IPS-11a (cell line): ENCODE results near the gene TRRAP.

Experiments used
- H3K4me3 ChIP-seq: one replicate; pipeline ENCODE4 v1.5.1; 2013; ENCODE audit warnings: low read depth, low read length, control low read depth

The TRRAP gene

DNA sequence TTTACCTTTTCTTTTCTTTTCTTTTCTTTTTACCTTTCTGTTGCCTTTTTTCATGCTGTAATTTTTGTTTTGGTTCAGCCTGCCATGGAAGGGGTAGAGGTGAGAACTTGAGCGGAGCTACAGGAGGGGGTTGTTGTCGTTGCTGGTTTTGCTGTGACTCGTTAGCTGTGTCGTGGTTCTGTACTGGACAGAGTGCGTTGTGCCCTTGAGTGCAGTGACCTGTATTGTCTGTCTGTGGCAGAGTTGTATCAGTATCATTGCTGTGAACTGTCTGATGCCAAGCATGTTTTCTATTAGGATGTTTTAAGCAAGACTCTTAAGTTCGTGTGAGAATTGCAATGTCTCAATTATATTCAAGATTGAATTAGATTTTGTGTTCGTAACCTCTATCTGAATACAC is 67.5 kb downstream of the TRRAP start:
- H3K4me3 ChIP-seq, result no peak overlapping the region

DNA sequence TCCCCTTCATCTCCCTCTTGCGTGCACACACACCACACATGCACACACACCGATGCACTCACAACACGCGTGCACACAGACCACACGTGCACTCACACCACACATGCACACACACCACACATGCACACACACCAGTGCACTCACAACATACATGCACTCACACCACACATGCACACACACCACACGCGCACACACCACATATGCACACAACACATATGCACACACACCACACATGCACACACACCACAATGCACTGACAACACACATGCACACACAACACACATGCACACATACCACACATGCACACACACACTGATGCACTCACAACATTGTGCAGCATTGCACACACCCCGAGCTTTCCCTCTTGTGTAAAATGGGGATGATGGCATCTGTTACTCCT is 68.1 kb downstream of the TRRAP start:
- H3K4me3 ChIP-seq, result no peak overlapping the region

DNA sequence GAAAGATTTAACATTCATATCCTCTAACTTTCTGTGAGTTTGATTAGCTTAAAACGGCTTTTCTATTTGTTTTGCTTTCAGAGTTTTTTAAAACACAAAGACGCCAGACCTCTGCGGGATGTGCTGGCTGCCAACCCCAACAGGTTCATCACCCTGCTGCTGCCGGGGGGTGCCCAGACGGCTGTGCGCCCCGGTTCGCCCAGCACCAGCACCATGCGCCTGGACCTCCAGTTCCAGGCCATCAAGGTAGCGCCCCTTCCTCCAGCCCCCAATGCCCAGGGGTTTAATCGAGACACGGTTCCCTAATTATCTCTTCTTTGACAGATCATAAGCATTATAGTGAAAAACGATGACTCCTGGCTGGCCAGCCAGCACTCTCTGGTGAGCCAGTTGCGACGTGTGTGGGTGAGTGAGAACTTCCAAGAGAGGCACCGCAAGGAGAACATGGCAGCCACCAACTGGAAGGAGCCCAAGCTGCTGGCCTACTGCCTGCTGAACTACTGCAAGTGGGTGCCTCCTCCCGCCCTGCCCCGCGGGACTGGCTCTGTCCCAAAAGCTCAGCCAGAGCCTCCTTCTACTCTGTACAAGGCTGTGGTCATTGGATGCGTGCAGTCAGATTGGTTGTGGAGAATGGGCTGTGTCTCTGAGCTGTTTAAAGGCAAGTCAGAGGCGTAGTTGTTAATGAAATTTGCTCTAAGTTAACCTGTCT is 71.2 kb downstream of the TRRAP start:
- H3K4me3 ChIP-seq, result no peak overlapping the region

DNA sequence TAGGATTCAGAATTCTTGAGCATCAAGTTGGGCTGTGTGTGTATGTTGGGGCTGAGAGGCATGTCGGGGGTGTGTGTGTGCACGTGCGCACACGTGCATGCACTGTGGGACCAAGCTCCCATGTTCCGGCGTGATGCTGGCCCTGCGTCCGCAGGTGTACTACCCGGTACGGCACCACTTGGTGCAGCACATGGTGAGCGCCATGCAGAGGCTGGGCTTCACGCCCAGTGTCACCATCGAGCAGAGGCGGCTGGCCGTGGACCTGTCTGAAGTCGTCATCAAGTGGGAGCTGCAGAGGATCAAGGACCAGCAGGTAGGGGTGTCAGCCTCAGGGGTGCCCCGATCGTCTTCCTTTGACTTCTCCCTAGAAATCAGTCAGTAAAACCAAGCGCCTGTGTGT is 77.7 kb downstream of the TRRAP start:
- H3K4me3 ChIP-seq, result no peak overlapping the region

DNA sequence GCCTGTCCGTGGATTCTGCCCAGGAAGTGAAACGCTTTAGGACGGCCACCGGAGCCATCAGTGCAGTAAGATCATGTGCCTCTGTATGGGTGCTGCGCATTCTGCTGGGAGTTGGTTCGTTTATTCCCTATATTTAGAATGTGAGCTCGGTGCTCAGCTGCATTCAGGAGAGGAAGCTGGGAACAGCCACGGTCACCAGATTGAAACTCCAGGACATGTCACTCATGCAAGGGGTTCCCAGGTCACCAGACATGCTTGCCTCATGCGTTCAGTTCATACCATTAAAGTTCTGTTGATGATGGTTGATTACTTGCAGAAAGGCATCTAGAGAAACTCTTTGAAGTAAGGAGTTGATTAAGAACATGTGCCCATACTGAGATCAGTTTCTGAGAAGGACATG is 78.1 kb downstream of the TRRAP start:
- no peak overlapping the region for H3K4me3 ChIP-seq

DNA sequence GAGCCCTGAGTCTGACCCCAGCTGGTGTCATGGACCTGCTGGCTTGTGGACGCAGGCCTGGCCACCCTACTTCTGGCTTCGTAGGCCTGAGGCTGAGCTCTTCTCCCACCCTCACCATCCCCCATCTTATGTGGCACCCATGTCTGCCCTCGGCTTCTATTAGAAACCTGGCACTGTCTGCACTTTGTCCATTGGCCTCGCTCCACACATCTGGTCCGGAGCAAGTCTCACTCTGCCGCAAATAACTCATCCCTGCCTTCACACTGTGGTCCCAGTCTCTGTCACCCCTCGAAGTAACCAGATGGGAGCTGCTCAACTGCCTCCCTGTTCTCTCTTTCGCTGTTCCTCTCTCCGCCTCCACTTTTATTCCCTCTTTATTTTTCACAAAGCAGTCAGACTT is 78.6 kb downstream of the TRRAP start:
- no peak overlapping the region for H3K4me3 ChIP-seq

DNA sequence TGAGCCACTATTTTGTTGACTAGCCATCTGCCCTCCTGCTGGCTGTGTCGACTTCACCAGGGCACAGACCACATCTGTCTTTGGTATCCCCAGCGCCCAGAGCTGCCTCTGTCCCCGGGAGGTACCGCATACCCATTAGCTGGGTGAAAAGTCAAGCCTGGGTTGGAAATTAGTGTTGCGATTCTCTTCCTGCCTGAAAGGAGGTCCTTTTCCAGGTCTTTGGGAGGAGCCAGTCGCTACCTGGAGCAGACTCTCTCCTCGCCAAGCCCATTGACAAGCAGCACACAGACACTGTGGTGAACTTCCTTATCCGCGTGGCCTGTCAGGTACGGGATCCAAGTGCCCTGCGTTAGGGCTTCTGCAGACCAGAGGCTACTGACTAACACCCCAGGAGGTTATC is 79.4 kb downstream of the TRRAP start:
- no peak overlapping the region for H3K4me3 ChIP-seq

DNA sequence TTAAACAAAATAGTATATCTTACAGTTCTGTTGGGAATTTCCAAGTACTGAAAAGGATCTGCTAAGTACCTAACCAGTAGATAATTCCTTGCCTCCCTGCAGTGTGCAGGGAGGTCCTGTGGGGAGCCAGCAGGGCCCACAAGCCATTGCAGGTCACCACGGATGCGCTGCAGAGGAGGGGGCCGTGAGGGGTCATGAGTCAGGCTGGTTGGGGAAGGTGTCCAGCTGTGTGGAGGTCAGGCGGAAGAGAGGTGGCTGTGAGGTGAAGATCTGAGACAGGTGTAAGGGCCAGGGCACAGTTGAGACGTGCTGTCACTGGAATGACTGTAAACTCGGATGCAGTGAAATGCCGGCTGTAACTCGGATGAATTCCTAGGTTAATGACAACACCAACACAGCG is 80.6 kb downstream of the TRRAP start:
- no peak overlapping the region for H3K4me3 ChIP-seq

DNA sequence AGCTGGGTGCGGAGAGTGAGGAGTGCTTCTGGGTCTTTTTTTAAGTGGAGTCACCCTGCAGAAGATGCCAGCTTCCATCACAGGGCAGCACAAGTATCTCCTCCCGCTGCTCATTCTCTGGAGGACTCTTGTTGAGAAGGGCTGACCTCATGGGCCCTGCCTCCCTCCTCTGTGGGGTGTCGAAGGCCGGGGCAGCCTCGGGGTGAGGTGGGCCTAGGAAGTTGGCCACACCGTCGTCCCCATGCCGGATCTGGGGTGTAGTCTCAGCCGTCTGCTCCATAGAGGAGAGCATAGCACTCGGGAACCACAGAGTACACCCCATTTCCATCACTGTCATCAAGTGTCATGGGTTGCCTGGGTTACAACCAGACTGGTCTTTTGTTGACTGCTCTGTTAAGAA is 85.0 kb downstream of the TRRAP start:
- H3K4me3 ChIP-seq, result no peak overlapping the region

DNA sequence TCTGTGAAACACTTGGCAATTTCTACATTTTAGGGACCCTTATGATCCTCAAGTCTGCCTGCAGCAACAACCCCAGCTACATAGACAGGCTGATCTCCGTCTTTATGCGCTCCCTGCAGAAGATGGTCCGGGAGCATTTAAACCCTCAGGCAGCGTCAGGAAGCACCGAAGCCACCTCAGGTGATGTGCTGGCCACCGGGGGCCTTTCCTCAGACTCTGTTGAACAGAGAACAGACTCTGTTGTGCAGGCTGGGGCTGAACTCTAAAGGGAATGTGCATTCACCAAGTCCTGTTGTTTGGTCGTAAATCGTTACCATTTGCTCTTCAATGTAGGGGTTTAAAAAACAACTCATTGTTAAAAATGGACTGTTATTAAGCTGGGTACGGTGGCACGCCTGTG is 86.3 kb downstream of the TRRAP start:
- H3K4me3 ChIP-seq, result no peak overlapping the region

DNA sequence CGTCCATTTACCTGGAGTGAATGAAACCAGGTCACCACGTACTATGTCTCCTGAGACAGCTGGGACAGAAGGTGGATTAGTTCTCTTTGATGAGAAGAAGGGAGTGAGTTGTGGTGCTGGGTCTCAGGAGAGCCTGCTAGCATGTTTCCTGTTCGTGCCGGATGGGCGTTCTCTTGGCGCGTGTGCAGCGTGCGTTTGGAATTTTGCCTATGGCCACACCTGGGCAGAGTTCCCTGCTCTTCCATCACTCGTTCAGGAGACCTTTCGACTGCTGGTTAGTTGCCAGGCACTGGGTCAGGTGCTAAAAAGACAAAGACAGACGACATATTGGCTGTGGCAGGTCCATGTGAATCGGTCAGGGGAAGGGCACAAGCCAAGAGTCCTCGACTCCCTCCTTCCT is 90.3 kb downstream of the TRRAP start:
- H3K4me3 ChIP-seq, result no peak overlapping the region

DNA sequence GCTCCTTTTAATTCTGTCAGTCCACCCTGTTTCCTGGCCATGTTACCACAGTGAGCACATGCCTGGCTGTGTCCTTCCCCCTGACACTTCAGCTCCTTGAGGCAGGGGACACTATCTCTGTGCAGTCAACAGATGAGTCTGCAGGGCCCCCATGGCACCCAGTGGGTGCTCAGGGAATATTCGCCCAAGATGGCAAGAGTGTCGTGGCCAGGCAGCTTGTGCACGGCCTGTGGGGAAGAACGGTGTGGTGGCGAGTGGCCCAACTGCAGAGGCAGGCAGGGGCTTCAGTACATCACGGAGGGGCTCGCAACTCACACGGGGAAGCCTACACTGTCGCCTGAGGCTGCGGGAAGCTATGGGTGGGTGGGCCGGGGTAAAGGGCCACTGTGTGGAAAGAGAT is 91.1 kb downstream of the TRRAP start:
- no peak overlapping the region for H3K4me3 ChIP-seq

DNA sequence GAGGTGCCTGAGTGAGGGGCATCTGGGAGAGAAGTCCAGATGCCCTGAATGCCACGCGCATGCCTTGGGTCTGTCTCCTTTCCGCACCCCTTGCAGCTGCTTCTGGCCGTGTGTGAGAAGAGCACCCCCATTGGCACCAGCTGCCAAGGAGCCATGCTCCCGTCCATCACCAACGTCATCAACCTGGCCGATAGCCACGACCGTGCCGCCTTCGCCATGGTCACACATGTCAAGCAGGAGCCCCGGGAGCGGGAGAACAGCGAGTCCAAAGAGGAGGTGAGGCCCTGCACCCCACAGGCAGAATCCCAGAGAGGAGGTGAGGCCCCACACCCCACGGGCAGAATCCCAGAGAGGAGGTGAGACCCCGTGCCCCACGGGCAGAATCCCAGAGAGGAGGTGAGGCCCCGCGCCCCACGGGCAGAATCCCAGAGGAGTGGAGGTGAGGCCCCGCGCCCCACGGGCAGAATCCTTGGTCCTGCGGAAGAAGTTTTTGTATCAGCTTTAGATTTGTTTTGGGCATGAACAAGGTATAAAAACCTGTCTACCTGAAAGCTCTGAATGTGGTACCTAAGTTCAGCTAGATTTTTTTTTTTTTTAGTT is 91.8 kb downstream of the TRRAP start:
- H3K4me3 ChIP-seq, result no peak overlapping the region

DNA sequence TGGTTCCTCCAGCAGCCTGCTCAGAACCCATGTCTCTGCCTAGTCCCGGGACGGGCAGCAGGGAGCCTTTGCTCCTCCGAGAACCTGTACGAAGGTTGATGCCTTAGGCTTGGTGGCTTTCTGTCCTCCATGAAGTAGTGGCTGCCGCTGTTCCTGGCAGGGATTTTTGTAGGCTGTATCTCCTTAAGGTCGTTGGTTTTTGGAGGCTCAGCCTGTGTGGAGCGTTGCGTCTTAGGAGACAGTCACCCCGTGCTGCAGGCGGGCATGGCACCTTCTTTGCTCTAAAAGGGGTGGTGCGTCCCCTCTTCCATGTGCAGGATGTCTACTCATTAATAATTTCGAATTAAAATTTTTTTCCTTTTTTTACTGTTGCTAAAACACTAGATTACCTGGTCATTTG is 92.5 kb downstream of the TRRAP start:
- H3K4me3 ChIP-seq, result no peak overlapping the region

DNA sequence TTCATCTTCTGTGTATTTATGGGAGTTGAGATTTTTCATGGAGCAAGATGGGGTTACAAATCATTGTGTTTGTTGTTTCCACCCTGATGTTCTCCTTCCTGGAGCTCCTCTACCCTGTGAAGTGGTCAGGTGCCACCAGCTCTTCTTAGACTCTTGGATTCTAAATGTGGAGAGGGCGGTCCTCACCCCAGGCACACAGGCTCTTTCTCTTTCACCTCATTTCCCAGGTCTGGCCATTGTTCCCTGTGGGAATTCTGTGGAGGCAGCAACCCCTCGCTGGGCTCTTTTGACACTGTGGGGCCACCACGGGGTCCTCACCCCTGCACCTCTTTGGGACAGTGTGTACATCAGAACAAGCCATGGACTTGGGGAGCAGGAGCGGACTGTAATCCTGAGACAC is 95.9 kb downstream of the TRRAP start:
- H3K4me3 ChIP-seq, result no peak overlapping the region

DNA sequence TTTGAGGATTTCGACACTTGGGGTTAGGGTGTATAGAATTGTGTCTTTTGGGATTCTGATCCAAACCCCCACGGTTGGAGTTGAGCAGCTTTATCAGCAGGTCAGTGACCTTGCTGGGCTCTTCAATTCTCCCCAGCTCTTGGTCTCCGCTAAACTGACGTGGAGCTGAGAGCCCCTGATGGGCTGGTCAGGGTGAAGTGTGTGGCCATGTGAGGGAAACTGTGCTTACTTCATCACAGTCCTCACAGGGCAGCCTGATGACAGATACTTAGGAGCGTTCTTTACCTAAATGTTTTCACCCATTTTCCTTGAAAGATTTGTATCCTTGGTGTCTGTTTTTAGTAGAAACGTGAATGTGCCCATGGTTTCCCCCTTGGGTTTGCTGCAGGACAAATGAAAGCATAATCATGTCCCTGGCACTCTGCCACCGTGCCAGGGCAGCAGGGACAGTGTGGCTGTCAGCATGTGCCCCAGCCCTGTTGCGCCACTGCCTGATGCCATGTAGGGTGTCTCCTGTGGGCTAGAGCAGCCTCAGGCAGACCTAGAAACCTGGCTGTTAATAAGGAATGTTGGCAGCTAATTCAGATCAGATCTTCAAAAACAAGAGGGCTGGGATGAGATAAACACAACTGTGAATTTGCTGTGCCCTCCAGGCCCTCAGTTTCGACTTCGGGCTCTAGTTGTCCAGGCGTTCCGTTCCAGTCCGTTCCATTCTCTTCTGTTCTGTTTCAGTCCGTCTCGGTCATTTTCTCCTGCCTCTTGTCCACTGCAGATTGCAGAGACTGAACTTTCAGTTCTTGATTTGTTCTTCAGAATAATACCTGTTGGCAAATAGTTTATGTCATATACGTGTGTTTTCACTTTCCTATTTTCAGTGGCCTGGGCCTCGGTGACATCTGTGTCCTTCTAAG is 96.8 kb downstream of the TRRAP start:
- no peak overlapping the region for H3K4me3 ChIP-seq

DNA sequence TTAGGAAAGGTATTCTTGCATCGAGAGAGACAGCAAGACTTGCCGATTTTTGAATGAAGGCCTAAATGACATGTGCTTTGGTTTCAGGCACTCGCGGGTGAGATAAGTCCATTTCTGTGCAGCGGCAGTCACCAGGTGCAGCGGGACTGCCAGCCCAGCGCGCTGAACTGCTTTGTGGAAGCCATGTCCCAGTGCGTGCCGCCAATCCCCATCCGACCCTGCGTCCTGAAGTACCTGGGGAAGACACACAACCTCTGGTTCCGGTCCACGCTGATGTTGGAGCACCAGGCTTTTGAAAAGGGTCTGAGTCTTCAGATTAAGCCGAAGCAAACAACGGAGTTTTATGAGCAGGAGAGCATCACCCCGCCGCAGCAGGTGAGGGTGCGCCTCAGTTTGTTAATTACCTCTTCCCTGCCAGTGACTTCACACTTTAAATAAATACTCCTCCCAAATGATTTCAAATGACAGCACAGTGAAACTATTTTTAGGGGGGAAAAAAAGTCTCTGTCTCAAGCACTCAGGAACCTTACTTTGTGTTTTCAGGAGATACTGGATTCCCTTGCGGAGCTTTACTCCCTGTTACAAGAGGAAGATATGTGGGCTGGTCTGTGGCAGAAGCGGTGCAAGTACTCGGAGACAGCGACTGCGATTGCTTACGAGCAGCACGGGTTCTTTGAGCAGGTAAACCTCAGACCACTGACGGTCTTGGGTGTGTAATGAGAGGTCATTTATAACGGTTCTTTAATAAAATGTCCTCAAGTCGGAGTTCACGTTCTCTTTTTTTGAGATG is 98.3 kb downstream of the TRRAP start:
- no peak overlapping the region for H3K4me3 ChIP-seq

DNA sequence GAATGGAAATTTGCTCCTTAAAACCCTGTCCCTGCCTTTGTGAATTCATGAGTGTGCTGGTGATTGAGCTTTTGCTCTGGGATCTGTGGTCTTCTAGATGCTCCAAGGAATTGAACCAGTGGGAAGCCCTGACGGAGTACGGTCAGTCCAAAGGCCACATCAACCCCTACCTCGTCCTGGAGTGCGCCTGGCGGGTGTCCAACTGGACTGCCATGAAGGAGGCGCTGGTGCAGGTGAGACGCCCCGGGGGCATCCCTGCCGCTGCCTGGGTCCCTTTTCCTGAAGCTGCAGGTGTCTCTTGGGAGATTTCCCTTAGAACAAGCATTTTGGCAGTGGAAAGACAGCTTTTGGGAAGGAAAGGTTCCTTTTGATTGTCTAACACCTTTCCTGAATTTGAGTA is 100.3 kb downstream of the TRRAP start:
- H3K4me3 ChIP-seq, result no peak overlapping the region

DNA sequence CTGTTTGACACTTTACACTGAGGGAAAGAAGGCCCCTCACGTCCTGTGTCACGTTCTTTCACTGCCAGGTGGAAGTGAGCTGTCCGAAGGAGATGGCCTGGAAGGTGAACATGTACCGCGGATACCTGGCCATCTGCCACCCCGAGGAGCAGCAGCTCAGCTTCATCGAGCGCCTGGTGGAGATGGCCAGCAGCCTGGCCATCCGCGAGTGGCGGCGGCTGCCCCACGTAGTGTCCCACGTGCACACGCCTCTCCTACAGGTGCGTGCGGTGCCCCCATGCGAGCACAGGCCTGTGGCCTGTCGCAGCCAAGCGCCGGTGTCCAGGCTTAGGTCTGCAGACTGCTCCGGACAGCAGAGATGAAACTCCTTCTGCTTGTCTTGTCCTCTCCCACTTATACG is 103.4 kb downstream of the TRRAP start:
- H3K4me3 ChIP-seq, result no peak overlapping the region

DNA sequence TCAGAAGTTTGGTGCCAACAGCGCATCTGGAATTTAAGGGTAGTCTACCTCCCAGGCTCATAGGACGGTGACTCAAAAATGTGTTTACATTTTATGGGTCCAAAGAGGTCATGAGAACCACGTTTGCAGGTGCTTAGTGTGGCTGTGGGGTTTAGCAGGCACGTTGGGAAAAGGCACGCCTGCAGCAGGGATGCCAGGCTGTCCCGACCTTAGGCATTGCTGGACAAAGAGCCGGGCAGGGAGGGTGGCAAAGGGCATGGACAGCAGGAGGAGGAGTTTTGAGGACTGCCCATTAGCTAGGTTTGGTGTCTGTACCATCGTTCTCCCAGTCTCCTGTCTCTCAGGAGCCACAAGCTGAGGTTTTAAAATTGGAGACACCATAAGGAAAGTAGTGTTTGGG is 104.4 kb downstream of the TRRAP start:
- H3K4me3 ChIP-seq, result no peak overlapping the region

DNA sequence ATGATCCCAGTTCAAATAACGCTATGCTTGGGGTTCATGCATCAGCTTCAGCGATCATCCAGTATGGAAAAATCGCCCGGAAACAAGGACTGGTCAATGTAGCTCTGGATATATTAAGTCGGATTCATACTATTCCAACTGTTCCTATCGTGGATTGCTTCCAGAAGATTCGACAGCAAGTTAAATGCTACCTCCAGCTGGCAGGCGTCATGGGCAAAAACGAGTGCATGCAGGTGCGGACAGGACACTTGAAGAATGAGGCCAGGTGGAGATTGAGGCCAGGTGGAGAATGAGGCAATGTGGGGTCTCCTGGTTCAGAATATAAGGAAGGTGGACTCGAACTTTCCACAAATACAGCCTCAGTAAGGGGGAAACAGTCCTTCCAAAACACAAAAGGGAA is 105.8 kb downstream of the TRRAP start:
- H3K4me3 ChIP-seq, result no peak overlapping the region
